ENCODE results near the gene NUP210L.

The NUP210L gene

DNA sequence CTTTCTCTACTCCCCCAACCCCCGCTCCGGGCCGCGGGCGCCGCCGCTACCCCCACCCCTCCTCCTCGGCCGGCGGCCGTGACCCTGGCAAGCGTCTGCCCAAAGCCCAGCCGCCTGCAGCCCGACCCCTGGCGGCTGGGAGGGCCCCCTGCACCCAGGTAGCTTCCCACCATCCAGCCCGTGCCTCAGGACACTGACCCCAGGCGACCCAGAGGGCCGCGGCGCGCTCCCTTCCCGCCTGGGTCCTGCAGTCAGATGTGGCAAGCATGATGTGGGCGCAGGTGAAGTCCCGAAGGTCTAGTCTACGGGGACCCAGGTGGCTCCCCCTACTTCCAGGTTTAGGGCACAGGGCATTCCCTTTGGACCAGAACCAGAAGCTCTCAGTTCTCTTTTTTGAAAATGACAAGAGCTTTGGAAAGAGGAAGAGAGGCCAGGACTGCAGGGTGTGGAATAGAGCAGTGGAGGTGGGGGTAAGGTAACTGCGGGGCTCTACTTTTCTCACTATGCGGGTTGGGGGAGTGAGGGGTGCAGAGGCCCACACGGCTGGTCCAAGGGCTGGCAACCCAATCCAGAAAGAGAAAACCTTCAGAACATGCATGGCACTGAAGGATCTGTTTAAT is 208.1 kb downstream of the NUP210L start, which contains the start of gene DENND4B:
Gene DENND4B (minus strand): TSS at position 97 of the 620 bp plus-strand sequence. CDS start 2,344 bp downstream, outside the sequence.
- peak; percentile 83 for DNase-seq
- Mint-ChIP-seq H3K9me3 (no peaks in the 10 kb centered on the region), H3K27me3 (no peaks in the 10 kb centered on the region), H3K4me1 (ENCODE audit: low read depth) (peaks cover 29% of the 10 kb centered on the region), H3K4me3 (peak within 1 kb of the TSS; percentile 93), H3K27ac (peak within 1 kb of the TSS; percentile 96), H3K36me3 (ENCODE audit: low read depth) (peaks cover 90% of the 10 kb centered on the region)

DNA sequence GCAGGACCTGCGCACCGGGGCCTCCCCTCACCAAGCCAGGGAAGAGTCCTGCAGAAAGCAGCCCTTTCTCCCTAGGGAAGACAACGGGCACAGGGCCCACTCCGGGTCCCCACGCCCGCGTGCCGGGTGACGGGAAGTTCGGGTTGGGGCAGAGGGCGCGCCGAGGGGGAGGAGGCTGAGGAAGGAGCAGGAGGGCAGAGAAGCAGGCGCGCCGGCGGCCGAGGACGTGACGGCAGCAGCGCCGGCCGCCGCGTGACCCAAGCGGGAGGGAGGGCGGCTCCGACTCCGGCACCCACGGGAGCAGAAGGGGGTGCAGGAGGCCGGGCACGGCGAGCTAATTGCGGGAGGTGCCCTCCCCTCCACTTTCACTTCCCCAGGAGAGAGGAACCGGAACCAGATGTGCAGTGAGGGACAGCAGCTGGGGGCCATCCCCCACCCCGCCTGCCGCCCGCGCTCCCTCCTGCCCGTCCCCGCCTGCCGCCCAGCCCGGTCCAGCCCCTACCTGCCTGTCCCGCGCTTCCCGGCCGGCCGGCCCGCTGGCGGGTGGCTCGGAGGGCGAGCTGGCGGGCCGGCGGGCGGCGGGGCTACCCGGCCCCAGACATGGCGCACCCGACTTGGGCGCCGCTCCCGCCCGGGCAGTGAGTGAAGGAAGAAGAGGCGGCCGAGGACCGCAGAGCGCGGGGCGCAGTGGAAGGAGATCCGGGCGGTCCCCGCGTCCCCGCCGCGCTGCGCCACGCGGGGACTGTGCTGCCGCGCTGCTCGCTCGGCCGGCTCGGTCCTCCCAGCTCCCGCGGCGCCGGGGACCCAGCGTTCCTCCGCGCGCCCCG is 208.9 kb downstream of the NUP210L start:
- Mint-ChIP-seq H3K27me3 (no peaks in the 10 kb centered on the region), H3K4me1 (ENCODE audit: low read depth) (peaks cover 29% of the 10 kb centered on the region), H3K36me3 (ENCODE audit: low read depth) (peaks cover 89% of the 10 kb centered on the region), H3K4me3 (peak overlapping the region; percentile 93), H3K27ac (peak overlapping the region; percentile 96), H3K9me3 (no peaks in the 10 kb centered on the region)
- DNase-seq, result peak; percentile 82

DNA sequence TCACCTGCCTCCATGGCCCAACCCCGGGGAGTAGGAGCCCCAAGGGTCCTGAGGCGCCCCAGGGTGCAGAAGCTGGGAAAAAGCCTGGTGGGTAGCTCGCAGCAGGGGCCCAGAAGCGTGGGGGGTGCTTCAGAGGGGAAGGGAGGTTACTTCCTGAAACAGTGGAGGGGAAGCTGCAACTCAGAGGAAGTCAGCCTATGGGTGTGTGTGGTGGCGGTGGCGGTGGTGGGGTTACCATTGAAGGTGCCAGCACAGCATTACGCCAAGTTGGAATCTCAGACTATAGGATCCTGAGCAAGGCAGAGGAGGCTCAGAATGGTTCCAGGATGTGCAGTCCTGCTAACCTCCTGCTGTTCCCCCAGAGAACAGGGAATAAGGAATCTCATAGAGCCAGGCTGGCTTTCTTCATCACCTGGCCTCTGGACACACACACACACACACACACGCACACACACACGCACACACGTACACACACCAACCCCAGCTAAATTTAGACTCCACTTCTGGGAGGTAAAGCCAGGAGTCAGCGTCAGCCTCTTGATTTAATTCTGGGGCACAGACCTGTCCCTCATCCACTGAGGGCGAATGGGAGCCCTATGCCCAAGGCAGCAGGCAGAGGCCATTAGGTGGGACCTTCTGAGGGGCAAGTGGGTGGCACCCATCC is 209.6 kb downstream of the NUP210L start:
- Mint-ChIP-seq H3K36me3 (ENCODE audit: low read depth) (peaks cover 89% of the 10 kb centered on the region), H3K27me3 (no peaks in the 10 kb centered on the region), H3K9me3 (no peaks in the 10 kb centered on the region), H3K27ac (peak overlapping the region; percentile 96), H3K4me3 (peak overlapping the region; percentile 93), H3K4me1 (ENCODE audit: low read depth) (peaks cover 31% of the 10 kb centered on the region)
- DNase-seq, result peak; percentile 79

DNA sequence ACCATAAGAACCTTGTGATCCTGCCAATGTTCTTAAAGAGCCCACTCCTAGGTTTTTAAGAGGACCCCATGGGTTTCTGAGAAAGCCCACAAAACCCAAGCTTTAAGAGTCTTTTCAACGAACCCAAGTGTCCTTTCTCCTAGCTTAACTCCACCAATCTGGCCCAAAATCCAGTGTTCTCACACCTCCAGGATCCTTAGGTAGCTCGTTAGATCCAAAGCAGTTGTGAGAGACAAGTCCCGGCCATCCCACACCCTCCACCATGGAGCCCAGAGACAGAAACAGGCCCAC is 210.1 kb downstream of the NUP210L start:
- H3K36me3 Mint-ChIP-seq (ENCODE audit: low read depth), result peaks cover 89% of the 10 kb centered on the region
- peaks cover 32% of the 10 kb centered on the region for H3K4me1 Mint-ChIP-seq (ENCODE audit: low read depth)
- DNase-seq, result no peak
- peak overlapping the region; percentile 93 for H3K4me3 Mint-ChIP-seq
- H3K27me3 Mint-ChIP-seq, result no peaks in the 10 kb centered on the region
- no peaks in the 10 kb centered on the region for H3K9me3 Mint-ChIP-seq
- peak overlapping the region; percentile 96 for H3K27ac Mint-ChIP-seq

DNA sequence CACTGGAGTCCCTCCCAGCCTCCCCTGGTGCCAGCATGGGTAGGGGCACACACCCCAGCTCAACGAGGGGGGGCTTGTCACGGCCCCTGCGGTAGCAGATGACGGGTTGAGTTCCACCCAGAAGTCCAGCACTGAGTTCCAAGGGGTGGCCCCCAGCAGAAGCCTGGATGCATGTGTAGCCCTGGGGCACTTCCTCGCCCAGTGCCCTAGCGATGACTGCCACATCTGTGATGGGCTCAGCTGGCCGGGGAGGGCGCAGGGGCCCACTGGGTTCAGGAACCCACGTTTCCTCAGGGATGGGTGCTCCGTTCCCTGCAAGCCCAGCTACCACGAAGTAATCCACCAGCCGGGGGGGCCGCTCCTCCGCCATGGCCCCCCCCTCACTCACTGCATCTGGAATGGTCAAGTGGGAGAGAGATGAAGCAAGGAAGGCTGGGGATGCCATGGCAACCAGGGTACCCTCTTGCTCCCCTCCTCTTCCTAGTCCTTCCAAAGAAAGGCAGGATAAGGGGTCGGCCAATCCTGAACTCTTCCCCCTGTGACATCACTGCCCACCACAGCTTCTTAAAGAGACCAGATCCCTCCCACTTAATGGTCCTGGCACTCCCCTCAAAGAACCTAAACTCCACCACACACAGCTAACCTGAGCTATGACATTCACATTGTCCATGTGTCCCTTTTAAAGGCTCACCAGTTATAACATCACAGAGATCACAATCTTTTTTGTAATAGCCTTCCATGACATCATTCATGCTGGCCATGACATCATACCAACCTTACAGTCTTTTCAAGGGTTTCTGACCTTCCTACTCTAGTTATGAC is 210.7 kb downstream of the NUP210L start:
- Mint-ChIP-seq H3K27me3 (no peaks in the 10 kb centered on the region), H3K4me1 (ENCODE audit: low read depth) (peaks cover 32% of the 10 kb centered on the region), H3K9me3 (no peaks in the 10 kb centered on the region), H3K4me3 (peak overlapping the region; percentile 93), H3K36me3 (ENCODE audit: low read depth) (peaks cover 89% of the 10 kb centered on the region), H3K27ac (peak overlapping the region; percentile 96)
- no peak for DNase-seq

DNA sequence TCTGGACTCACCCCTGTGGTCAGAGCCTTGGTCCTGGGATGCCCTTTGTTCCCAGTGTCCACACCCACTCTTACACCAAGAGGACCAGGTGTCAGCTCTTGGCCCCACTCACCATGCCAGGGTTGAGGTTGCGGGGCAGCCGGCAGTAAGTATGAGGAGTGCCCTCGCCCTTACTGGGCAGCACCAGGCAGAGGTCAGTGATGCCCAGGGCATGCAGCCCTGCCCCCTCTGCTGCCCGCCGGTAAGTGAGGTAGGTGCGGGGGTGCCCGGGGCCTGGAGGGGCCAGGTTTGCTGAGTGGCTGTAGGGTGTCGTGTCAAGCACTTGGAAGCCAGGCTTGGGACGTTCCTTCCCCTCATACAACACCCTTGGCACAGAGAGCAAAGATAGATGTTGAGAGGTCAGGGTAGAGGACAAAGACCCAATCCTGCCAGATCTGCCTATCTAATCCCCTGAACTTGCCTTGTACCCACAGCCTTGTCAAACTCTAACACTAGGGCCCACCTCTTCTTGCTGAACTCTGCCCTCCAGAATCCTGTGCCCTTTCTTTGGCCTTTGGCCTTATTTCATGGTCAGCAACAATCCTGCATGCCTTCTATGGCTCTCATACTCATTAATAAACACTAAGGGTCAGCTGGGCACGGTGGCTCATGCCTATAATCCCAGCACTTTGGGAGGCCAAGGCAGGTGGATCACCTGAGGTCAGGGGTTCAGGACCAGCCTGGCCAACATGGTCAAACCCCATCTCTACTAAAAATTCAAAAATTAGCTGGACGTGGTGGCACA is 211.9 kb downstream of the NUP210L start:
- DNase-seq, result no peak
- H3K9me3 Mint-ChIP-seq, result no peaks in the 10 kb centered on the region
- H3K27ac Mint-ChIP-seq, result peak overlapping the region; percentile 82
- peaks cover 32% of the 10 kb centered on the region for H3K4me1 Mint-ChIP-seq (ENCODE audit: low read depth)
- H3K27me3 Mint-ChIP-seq, result no peaks in the 10 kb centered on the region
- H3K4me3 Mint-ChIP-seq, result no peak overlapping the region
- peaks cover 85% of the 10 kb centered on the region for H3K36me3 Mint-ChIP-seq (ENCODE audit: low read depth)

Data from activated T-cell treated with anti-CD3 and anti-CD28 coated beads, Interleukin-2, amount 50 U/mL, for 24 hours (primary cell).